Suprapubic skin (tissue), 4 donors: ENCODE data around the gene AMBRA1.

ENCODE experiments used
- POLR2A ChIP-seq, 2 donors: fragments of 450-650 bp; IDR thresholded peaks; one replicate each; pipeline ENCODE4 v1.6.1; 2017; ENCODE audit warnings: antibody characterized with exemption in 2 of 2, mild to moderate bottlenecking in 2 of 2, moderate library complexity in 2 of 2
- POLR2AphosphoS5 ChIP-seq, 3 donors: sonication (generic); formaldehyde crosslinking; IDR thresholded peaks; one replicate each; pipeline ENCODE4 v1.6.1; 2017; ENCODE audit warnings: antibody characterized with exemption in 3 of 3
- TF ChIP-seq, protein P1 (sequence below), 2 donors: fragments of 200-600 bp in 1 of 2; fragments of 450-650 bp in 1 of 2; sonication (generic) in 1 of 2; IDR thresholded peaks; one replicate each; pipeline ENCODE4 v1.5.1; 2016 to 2019; ENCODE audit warnings: antibody characterized with exemption in 2 of 2, mild to moderate bottlenecking in 1 of 2, moderate library complexity in 1 of 2

DNA sequence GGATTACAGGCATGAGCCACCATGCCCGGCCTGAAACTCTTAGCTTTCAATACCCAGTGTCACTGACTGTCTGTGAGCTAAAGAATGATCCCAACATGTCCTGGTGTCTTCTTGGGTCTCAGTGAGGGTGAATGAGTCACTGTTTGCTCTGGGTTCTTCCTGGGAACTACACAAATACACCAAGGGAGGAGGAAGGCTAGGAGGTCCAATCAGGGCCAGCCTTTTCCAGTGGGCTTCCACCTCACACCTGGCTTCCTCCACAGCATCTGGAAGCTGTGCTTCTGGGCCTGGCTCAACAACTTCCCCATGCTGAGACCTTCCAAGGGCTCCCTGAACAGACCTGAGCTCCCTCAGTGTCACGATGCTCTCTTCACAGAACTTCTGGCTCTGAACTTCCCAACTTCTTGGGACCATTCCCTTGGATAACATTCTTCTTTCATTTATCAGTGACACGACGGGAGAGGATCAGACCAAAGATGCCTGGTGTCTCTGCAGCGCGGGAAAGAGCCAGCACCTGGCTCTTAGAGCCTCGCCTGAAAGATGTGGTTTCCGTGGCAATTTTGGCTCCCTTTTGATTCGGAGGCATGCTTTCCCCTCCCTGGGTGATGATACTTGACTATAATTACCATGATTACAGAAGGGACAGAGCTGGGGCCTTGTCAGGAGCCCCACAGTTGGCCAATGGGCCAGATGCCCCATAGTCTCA lies 179.9 kb downstream of the AMBRA1 start:
- TF ChIP-seq, protein P1, sequence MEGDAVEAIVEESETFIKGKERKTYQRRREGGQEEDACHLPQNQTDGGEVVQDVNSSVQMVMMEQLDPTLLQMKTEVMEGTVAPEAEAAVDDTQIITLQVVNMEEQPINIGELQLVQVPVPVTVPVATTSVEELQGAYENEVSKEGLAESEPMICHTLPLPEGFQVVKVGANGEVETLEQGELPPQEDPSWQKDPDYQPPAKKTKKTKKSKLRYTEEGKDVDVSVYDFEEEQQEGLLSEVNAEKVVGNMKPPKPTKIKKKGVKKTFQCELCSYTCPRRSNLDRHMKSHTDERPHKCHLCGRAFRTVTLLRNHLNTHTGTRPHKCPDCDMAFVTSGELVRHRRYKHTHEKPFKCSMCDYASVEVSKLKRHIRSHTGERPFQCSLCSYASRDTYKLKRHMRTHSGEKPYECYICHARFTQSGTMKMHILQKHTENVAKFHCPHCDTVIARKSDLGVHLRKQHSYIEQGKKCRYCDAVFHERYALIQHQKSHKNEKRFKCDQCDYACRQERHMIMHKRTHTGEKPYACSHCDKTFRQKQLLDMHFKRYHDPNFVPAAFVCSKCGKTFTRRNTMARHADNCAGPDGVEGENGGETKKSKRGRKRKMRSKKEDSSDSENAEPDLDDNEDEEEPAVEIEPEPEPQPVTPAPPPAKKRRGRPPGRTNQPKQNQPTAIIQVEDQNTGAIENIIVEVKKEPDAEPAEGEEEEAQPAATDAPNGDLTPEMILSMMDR (IDR thresholded peaks at IDR 0.05) = no peak
- no peak for TF ChIP-seq POLR2AphosphoS5 (IDR thresholded peaks at IDR 0.05)
- no peak for TF ChIP-seq POLR2A (IDR thresholded peaks at IDR 0.05)
